GM12878 (cell line): ENCODE data around the gene MAST2.

Source experiments
- EED ChIP-seq: sonication (generic); IDR thresholded peaks from 2 replicates; pipeline ENCODE4 v1.6.1; 2016; ENCODE audit warnings: antibody characterized with exemption, low read depth
- ELK1 ChIP-seq: IDR thresholded peaks from 2 replicates; pipeline ENCODE4 v1.6.1; 2012; ENCODE audit warnings: low read depth, low read length, improper control_type of control experiment
- HDAC2 ChIP-seq: fragments of 200-600 bp; sonication (generic); IDR thresholded peaks from 2 replicates; pipeline ENCODE4 v1.6.1; 2017

DNA sequence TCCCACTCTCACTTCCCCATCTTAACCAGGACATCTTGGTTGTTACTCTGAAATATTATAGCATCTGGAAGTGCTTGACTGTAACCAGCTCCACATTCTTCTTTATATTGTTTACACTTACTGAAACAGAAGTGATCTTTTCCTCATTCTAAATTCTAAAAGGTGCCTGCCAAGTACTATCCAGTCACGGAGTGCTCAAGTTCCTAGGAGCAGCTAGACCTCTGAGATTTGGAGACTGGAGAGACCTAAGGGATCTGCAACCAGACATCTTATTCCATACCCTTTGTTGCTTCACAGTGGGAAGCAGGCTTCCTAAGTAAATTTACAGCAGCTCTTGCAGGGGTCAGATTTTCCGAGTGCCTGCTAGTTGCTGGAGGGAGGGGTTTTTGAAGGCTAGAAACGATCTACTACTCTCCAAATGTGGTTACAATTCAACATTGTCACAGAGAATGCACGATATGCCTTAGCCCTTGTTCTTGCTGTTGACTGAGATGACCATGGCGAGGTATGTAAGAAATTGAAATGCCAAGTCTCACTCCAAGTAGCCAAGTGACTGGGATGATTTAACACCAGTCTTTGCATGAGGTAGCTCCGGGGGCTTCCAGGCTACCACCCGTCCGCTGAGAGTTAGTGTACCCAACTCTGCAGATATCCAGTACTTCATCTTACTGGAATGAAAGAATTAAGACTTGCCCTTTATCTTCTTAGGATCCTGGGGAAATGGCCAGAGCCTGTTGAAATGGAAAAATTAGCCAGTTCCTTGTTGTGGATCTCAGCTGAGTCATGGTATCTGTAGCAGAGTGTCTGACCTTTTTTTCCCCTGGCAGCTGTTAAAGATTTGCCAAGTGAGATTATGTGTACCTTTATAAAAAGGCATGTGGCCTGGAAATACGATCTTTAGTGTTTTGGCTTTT, 150.8 kb downstream of the MAST2 start:
- no peak for TF ChIP-seq HDAC2
- no peak for TF ChIP-seq EED
- TF ChIP-seq ELK1: no peak
